Measurements from ENCODE around the gene RBCK1. TPM values are rescaled to one million over a fixed set of nuclear protein-coding genes. Genes with fewer than 3 reads are reported as not detected.

RBCK1 gene
- total RNA-seq, 1 experiment from 2014 or later = 111 TPM

- Histone ChIP-seq H3K9me3 (peaks cover 7% of the 10 kb centered on the region), H3K4me1 (peaks cover 4% of the 10 kb centered on the region), H3K27me3 (replicated peaks; ENCODE audit: control insufficient read depth, insufficient read depth, low read length) (no peaks in the 10 kb centered on the region), H3K4me3 (ENCODE audit: low read depth, low read length) (no peak overlapping the region), H3K36me3 (ENCODE audit: control insufficient read depth, insufficient read depth, low read length) (peaks cover 7% of the 10 kb centered on the region)
- H3K27ac Mint-ChIP-seq (ENCODE audit: unreplicated experiment) = no peak overlapping the region
- ChIA-PET POLR2A (no interaction called here), CTCF (interaction anchor here (0.6 to 1.1 kb wide), 5 partner anchors 20 to 112 kb away, joined by 4 to 8 read pairs (median 5); no protein-coding TSS in a partner anchor)
- DNase-seq = no peak
- H3K36me3 Mint-ChIP-seq (ENCODE audit: insufficient read depth, unreplicated experiment) = peaks cover 98% of the 10 kb centered on the region
- intact Hi-C loops (cut with micrococcal nuclease; ENCODE audit: unreplicated experiment) = loop anchor here (2.0 kb wide), 1 partner anchor 15 kb away; the partner anchor contains the start of gene TBC1D20
- TF ChIP-seq, protein P1, sequence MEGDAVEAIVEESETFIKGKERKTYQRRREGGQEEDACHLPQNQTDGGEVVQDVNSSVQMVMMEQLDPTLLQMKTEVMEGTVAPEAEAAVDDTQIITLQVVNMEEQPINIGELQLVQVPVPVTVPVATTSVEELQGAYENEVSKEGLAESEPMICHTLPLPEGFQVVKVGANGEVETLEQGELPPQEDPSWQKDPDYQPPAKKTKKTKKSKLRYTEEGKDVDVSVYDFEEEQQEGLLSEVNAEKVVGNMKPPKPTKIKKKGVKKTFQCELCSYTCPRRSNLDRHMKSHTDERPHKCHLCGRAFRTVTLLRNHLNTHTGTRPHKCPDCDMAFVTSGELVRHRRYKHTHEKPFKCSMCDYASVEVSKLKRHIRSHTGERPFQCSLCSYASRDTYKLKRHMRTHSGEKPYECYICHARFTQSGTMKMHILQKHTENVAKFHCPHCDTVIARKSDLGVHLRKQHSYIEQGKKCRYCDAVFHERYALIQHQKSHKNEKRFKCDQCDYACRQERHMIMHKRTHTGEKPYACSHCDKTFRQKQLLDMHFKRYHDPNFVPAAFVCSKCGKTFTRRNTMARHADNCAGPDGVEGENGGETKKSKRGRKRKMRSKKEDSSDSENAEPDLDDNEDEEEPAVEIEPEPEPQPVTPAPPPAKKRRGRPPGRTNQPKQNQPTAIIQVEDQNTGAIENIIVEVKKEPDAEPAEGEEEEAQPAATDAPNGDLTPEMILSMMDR (IDR thresholded peaks at IDR 0.05; ENCODE audit: insufficient read depth in 1 of 2, low read depth in 1 of 2, low read length in 1 of 2, severe bottlenecking in 1 of 2, unreplicated experiment in 1 of 2) = no peak
- no peak overlapping the region for H3K4me3 Mint-ChIP-seq (ENCODE audit: unreplicated experiment)
- peaks cover 16% of the 10 kb centered on the region for H3K4me1 Mint-ChIP-seq (ENCODE audit: low read depth, unreplicated experiment)
- H3K27me3 Mint-ChIP-seq (ENCODE audit: insufficient read depth, unreplicated experiment) = no peaks in the 10 kb centered on the region
- peaks cover 15% of the 10 kb centered on the region for H3K9me3 Mint-ChIP-seq (ENCODE audit: unreplicated experiment)
- no TSS peak for BruUV-seq (replicated peaks)
Observed at GRCh38 chr20:478010-478948, 70.2 kb downstream of the RBCK1 start.

- no peak overlapping the region for H3K4me3 Mint-ChIP-seq (ENCODE audit: unreplicated experiment)
- peak in 1 of 2 experiments; percentile 59 for DNase-seq
- H3K4me1 Mint-ChIP-seq (ENCODE audit: low read depth, unreplicated experiment) = peaks cover 9% of the 10 kb centered on the region
- Histone ChIP-seq H3K4me3 (ENCODE audit: low read depth, low read length) (no peak overlapping the region), H3K4me1 (no peaks in the 10 kb centered on the region), H3K9me3 (0 out of 2 replicates have a peak, but pooled peaks cover under 1% of the 10 kb centered on the region), H3K27me3 (replicated peaks; ENCODE audit: control insufficient read depth, insufficient read depth, low read length) (no peaks in the 10 kb centered on the region), H3K36me3 (ENCODE audit: control insufficient read depth, insufficient read depth, low read length) (peaks cover 4% of the 10 kb centered on the region)
- POLR2A ChIA-PET = no interaction called here
- no TSS peak for BruUV-seq (replicated peaks)
- CTCF ChIA-PET = interaction anchor here (0.6 to 1.1 kb wide), 2 partner anchors 48 to 52 kb away, joined by 5 read pairs; no protein-coding TSS in a partner anchor
- no peak overlapping the region for H3K27ac Mint-ChIP-seq (ENCODE audit: unreplicated experiment)
- intact Hi-C loops (cut with micrococcal nuclease; ENCODE audit: unreplicated experiment) = loop anchor here (1.0 to 2.0 kb wide), 3 partner anchors 16 to 125 kb away; partner anchors contain the start of gene TBC1D20
- peaks cover 7% of the 10 kb centered on the region for H3K9me3 Mint-ChIP-seq (ENCODE audit: unreplicated experiment)
- peaks cover 98% of the 10 kb centered on the region for H3K36me3 Mint-ChIP-seq (ENCODE audit: insufficient read depth, unreplicated experiment)
- H3K27me3 Mint-ChIP-seq (ENCODE audit: insufficient read depth, unreplicated experiment) = no peaks in the 10 kb centered on the region
- TF ChIP-seq, protein P1 (IDR thresholded peaks at IDR 0.05; ENCODE audit: insufficient read depth in 1 of 2, low read depth in 1 of 2, low read length in 1 of 2, severe bottlenecking in 1 of 2, unreplicated experiment in 1 of 2) = peak; percentile 45 to 48
Observed at GRCh38 chr20:478949-479429, 70.9 kb downstream of the RBCK1 start.

DNA sequence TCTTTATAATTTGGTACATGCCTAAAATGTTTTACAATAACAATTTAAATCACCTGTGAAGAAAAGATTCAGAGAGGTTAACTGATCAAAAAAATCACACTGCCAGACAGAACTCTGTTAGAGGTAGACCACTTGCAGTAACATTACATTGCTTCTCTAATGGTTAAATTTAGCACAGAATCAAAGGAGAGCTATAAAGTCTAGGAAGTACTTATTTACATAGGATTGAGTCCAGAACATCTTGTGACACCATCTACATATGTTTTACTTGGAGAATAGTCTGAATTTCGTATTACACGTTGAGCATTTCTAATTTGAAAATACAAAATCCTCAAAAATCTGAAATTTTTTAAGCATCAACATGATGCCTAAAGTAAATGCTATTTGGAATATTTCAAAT lies 71.4 kb downstream of the RBCK1 start:
- H3K27me3 Mint-ChIP-seq (ENCODE audit: insufficient read depth, unreplicated experiment) = no peaks in the 10 kb centered on the region
- H3K9me3 ChIP-seq = no peaks in the 10 kb centered on the region
- peaks cover 3% of the 10 kb centered on the region for H3K9me3 Mint-ChIP-seq (ENCODE audit: unreplicated experiment)
- CTCF ChIA-PET = no interaction called here
- no peaks in the 10 kb centered on the region for H3K27me3 ChIP-seq (replicated peaks; ENCODE audit: control insufficient read depth, insufficient read depth, low read length)
- POLR2A ChIA-PET = no interaction called here
- H3K4me3 ChIP-seq (ENCODE audit: low read depth, low read length) = no peak overlapping the region
- TF ChIP-seq, protein P1 (IDR thresholded peaks at IDR 0.05; ENCODE audit: insufficient read depth in 1 of 2, low read depth in 1 of 2, low read length in 1 of 2, severe bottlenecking in 1 of 2, unreplicated experiment in 1 of 2) = no peak
- peaks cover 98% of the 10 kb centered on the region for H3K36me3 Mint-ChIP-seq (ENCODE audit: insufficient read depth, unreplicated experiment)
- DNase-seq = no peak
- H3K36me3 ChIP-seq (ENCODE audit: control insufficient read depth, insufficient read depth, low read length) = peaks cover 4% of the 10 kb centered on the region
- H3K4me1 Mint-ChIP-seq (ENCODE audit: low read depth, unreplicated experiment) = peaks cover 6% of the 10 kb centered on the region
- no TSS peak for BruUV-seq (replicated peaks)
- intact Hi-C loops (cut with micrococcal nuclease; ENCODE audit: unreplicated experiment) = loop anchor here (1.0 to 2.0 kb wide), 3 partner anchors 17 to 125 kb away; partner anchors contain the start of gene TBC1D20
- H3K4me1 ChIP-seq = no peaks in the 10 kb centered on the region
- no peak overlapping the region for H3K27ac Mint-ChIP-seq (ENCODE audit: unreplicated experiment)
- no peak overlapping the region for H3K4me3 Mint-ChIP-seq (ENCODE audit: unreplicated experiment)
